Karpas-422 (cell line): ENCODE data around the gene EPHX1. TPM values are rescaled to one million over a fixed set of nuclear protein-coding genes. Genes with fewer than 3 reads are reported as not detected.

Experiments
- DNase-seq: peaks from one replicate; pipeline ENCODE4 v3.0.0-alpha.2; 2015
- H2AFZ ChIP-seq: fragments of 200-600 bp; sonication (generic); 2 replicates; pipeline ENCODE4 v1.6.1; 2014; ENCODE audit warnings: antibody characterized with exemption, low read length, mixed read lengths
- H3K27ac ChIP-seq: fragments of 200-600 bp; sonication (generic); 2 replicates; pipeline ENCODE4 v1.5.1; 2014; ENCODE audit warnings: mild to moderate bottlenecking, low read length, moderate library complexity
- H3K27me3 ChIP-seq: fragments of 200-600 bp; sonication (generic); 2 replicates; pipeline ENCODE4 v1.6.1; 2014; ENCODE audit warnings: low read length, mixed read lengths
- H3K36me3 ChIP-seq: fragments of 200-600 bp; sonication (generic); 2 replicates; pipeline ENCODE4 v1.6.1; 2014; ENCODE audit warnings: low read length, mixed read lengths; ENCODE audit not compliant: insufficient read depth
- H3K4me1 ChIP-seq: fragments of 200-600 bp; sonication (generic); 2 replicates; pipeline ENCODE4 v1.6.1; 2014; ENCODE audit warnings: mild to moderate bottlenecking, low read length, mixed read lengths
- H3K4me2 ChIP-seq: fragments of 200-600 bp; sonication (generic); 2 replicates; pipeline ENCODE4 v1.6.1; 2014; ENCODE audit warnings: low read length, low read depth, mild to moderate bottlenecking; ENCODE audit not compliant: poor library complexity, severe bottlenecking
- H3K4me3 ChIP-seq: fragments of 200-600 bp; sonication (generic); 2 replicates; pipeline ENCODE4 v1.5.1; 2014; ENCODE audit warnings: mild to moderate bottlenecking, antibody characterized with exemption, low read length, mixed read lengths
- H3K79me2 ChIP-seq: fragments of 200-600 bp; sonication (generic); 2 replicates; pipeline ENCODE4 v1.6.1; 2014; ENCODE audit warnings: mild to moderate bottlenecking, low read length, mixed read lengths
- H3K9ac ChIP-seq: fragments of 200-600 bp; sonication (generic); 2 replicates; pipeline ENCODE4 v1.6.0; 2014; ENCODE audit warnings: low read length
- H3K9me2 ChIP-seq: fragments of 200-600 bp; sonication (generic), shearing (Covaris generic); replicated peaks from 2 replicates; pipeline ENCODE4 v1.6.0; 2014; ENCODE audit warnings: mild to moderate bottlenecking, low read length, moderate library complexity; ENCODE audit not compliant: insufficient read depth
- H3K9me3 ChIP-seq: fragments of 300-700, 200-600 bp; sonication (generic); 2 replicates; pipeline ENCODE4 v1.6.1; 2014; ENCODE audit warnings: low read length, mixed read lengths
- H4K20me1 ChIP-seq: fragments of 200-600 bp; sonication (generic); 2 replicates; pipeline ENCODE4 v1.6.1; 2014; ENCODE audit warnings: mild to moderate bottlenecking, antibody characterized with exemption, low read length, low read depth; ENCODE audit not compliant: insufficient read depth
- total RNA-seq: library from RNA; depleted of rRNA; stranded (reverse); fragments of >200 nt; shearing (Covaris generic); gene quantifications from 2 replicates; pipeline ENCODE4 v1.2.3, GENCODE V29; 2014; ENCODE audit warnings: low replicate concordance

The EPHX1 gene
- total RNA-seq, 1 experiment from 2014 or later, result 0.63 TPM

DNA sequence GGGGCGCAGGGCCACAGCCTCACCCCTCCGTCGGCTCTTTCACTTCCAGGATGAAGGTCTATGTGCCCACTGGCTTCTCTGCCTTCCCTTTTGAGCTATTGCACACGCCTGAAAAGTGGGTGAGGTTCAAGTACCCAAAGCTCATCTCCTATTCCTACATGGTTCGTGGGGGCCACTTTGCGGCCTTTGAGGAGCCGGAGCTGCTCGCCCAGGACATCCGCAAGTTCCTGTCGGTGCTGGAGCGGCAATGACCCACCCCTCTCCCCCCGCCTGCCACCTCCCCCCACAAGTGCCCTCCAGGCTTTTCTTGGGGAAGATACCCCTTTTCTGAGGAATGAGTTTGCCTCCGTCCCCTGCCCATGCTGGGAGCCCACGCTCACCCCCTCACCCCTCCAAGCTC is 35.2 kb downstream of the EPHX1 start:
- H3K9ac ChIP-seq, result no peak overlapping the region
- no peaks in the 10 kb centered on the region for H4K20me1 ChIP-seq
- peaks cover 17% of the 10 kb centered on the region for H3K4me1 ChIP-seq
- no peak overlapping the region for H3K4me3 ChIP-seq
- no peak overlapping the region for H3K4me2 ChIP-seq
- H3K79me2 ChIP-seq, result no peaks in the 10 kb centered on the region
- no peaks in the 10 kb centered on the region for H3K9me2 ChIP-seq
- H2AFZ ChIP-seq, result no peak overlapping the region
- no peaks in the 10 kb centered on the region for H3K27me3 ChIP-seq
- no peaks in the 10 kb centered on the region for H3K9me3 ChIP-seq
- no peak overlapping the region for H3K27ac ChIP-seq
- no peak for DNase-seq
- H3K36me3 ChIP-seq, result no peaks in the 10 kb centered on the region

DNA sequence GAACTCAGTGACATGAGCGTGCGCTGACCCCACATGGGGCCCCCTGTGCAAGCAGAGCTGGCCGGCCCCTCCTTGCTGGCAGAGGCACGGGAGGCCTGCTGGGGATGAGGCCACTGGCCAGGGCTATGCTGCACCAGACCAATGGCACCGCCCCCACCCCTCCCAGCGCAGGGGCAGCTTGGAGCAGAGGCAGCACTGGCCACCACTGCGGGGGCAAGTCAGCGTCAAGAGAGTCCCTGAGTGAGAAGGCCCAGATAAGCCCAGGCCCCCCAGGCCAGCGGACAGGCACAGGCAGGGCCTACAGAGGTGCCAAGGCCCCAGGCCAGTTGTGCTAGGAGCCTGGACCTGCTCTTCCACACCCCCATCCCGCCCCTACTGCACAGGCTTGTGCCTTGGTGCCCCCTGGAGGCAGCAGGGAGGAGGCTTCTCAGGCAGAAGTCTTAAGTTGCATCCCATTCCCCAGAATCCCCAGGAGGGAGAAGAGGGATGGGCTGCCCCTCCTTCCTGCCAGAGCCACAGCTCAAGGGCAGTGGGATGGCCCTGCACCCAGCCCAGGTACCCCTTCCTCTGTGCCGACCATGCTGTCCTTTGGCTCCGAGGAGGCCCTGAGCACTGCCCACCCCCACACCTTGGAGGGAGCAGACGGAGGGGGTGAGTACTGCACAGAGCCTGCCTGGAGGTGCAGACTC is 35.8 kb downstream of the EPHX1 start:
- Histone ChIP-seq H3K9me2 (no peaks in the 10 kb centered on the region), H3K27ac (no peak overlapping the region), H3K4me3 (no peak overlapping the region), H4K20me1 (no peaks in the 10 kb centered on the region), H3K79me2 (no peaks in the 10 kb centered on the region), H3K36me3 (no peaks in the 10 kb centered on the region), H3K9ac (no peak overlapping the region), H3K4me1 (peaks cover 17% of the 10 kb centered on the region), H3K9me3 (no peaks in the 10 kb centered on the region), H2AFZ (no peak overlapping the region), H3K27me3 (no peaks in the 10 kb centered on the region), H3K4me2 (no peak overlapping the region)
- peak; percentile 82 for DNase-seq

DNA sequence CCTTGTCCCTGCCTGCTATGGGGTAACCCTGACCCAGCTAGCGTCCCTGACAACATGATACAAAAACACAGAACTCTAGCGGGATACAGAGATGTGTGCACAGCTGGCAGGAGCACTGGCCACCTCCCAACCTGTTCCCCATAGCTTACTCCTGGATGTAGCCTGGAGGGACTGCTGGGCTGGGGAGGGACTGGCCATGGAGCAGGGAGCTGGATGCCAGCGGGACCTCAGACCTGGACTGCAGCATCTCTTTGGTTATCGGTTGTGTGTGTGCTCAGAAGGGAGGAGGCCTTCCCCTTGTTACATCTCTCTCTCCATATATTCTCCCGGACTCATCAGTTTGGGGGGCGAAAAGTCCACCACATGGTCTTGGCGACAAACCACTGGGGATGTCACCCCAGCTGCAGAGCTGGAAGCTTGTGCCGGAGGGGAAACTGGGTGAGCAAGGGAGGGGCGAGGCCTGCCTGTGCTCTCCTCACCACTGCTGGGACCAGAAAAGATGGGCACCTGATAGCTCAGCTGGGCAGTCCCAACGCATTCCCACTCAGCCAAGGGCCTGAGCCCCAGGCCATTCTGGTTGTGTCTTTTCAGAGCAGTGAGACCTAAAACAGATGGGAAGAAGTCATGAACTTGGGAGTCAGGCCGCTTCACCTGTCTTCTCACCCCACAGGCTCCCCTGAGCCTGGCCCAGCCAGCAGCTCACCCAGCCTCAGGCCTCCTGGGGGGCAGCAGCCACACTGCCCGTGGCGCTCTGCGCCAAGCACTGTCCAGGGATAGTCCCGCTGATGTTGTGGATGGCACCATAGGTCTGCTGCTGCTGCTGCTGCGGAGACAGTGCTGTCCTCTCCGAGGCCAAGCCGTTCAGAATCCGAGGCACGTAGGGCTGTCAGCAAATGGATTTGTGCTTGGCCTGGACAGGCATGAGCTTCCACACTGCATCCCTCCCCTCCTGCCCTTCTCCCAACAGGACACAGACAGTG is 36.7 kb downstream of the EPHX1 start:
- no peak overlapping the region for H3K9ac ChIP-seq
- H4K20me1 ChIP-seq, result no peaks in the 10 kb centered on the region
- DNase-seq, result no peak
- no peak overlapping the region for H3K27ac ChIP-seq
- no peak overlapping the region for H3K4me3 ChIP-seq
- no peaks in the 10 kb centered on the region for H3K9me2 ChIP-seq
- H3K36me3 ChIP-seq, result no peaks in the 10 kb centered on the region
- no peak overlapping the region for H2AFZ ChIP-seq
- peaks cover 17% of the 10 kb centered on the region for H3K4me1 ChIP-seq
- H3K9me3 ChIP-seq, result no peaks in the 10 kb centered on the region
- H3K4me2 ChIP-seq, result no peak overlapping the region
- H3K79me2 ChIP-seq, result no peaks in the 10 kb centered on the region
- no peaks in the 10 kb centered on the region for H3K27me3 ChIP-seq

DNA sequence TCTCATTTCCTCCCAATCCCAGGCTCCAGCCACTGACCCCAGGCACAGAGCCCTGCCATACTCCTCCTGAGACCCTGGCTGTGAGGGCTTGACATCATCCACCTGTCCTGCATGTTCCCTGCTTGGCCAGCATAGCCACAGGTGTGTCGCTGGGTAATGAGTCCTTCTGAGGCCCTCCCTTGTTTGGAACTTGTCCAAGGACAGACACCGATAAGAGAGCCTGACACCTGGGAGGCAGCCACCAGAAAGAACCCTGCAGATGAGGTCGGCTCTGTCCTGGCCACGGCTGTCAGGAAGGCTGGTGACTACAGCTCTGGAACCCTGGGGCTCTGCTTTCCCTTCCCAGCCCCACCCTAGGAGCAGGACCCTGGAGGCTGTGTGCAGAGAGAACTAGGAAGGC is 37.7 kb downstream of the EPHX1 start:
- Histone ChIP-seq H3K27ac (no peak overlapping the region), H2AFZ (peak overlapping the region; percentile 7; the same call in 1 of the 2 replicates), H3K4me1 (peaks cover 17% of the 10 kb centered on the region), H3K4me2 (no peak overlapping the region), H3K36me3 (no peaks in the 10 kb centered on the region), H3K9ac (peak overlapping the region; percentile 8; the same call in 1 of the 2 replicates), H3K9me2 (no peaks in the 10 kb centered on the region), H3K27me3 (no peaks in the 10 kb centered on the region), H3K4me3 (no peak overlapping the region), H3K9me3 (no peaks in the 10 kb centered on the region), H3K79me2 (no peaks in the 10 kb centered on the region), H4K20me1 (no peaks in the 10 kb centered on the region)
- DNase-seq, result no peak

DNA sequence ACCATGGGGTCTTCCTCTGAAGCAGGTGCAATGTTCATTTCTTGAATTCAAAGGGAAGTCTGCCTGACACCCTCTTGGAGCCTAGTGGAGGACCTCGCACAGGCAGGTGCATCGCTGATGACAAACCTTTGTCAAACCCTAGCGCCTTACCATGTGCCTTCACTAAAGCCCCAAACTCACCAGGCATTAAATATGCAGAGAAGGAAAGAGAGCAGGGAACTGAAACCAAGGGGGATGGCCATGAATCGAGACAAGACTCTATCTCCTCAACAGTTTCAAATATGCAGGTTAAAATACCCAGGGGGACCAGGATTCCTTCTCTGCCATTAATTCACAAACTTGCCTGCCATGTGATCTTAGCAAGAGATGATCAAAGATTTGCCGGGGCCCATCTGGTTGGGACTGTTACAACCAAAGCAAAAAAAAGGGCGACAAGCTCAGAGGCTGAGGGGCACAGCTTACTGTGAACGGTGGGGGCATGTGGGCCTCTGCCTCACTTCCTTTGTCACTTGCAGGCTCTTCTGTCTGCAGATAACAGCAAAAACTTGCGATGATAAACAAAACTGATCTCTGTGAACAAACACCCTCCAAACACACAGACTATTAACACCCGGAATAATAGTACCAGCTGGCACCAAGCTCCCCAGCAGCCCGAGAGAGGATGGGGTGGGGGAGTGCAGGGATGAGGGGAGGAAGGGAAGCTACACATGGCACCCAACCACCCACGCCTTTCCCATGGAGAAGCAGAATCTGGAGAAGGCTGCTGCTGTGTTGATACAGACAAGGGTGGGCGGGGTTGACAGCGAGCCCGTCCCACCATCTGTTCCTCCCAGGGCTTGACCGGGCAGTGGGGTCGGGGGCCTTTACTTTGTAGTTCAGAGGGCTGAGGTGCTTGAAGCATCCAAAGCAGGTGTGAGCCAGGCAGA is 38.4 kb downstream of the EPHX1 start:
- Histone ChIP-seq H3K9me2 (no peaks in the 10 kb centered on the region), H3K4me2 (peak overlapping the region; percentile 14), H4K20me1 (no peaks in the 10 kb centered on the region), H3K36me3 (no peaks in the 10 kb centered on the region), H3K27ac (no peak overlapping the region), H3K79me2 (no peaks in the 10 kb centered on the region), H3K9me3 (no peaks in the 10 kb centered on the region), H3K4me3 (no peak overlapping the region), H3K27me3 (no peaks in the 10 kb centered on the region), H3K4me1 (peaks cover 17% of the 10 kb centered on the region), H3K9ac (peak overlapping the region; percentile 35; the same call in 1 of the 2 replicates), H2AFZ (peak overlapping the region; percentile 7; the same call in 1 of the 2 replicates)
- peak; percentile 52 for DNase-seq

DNA sequence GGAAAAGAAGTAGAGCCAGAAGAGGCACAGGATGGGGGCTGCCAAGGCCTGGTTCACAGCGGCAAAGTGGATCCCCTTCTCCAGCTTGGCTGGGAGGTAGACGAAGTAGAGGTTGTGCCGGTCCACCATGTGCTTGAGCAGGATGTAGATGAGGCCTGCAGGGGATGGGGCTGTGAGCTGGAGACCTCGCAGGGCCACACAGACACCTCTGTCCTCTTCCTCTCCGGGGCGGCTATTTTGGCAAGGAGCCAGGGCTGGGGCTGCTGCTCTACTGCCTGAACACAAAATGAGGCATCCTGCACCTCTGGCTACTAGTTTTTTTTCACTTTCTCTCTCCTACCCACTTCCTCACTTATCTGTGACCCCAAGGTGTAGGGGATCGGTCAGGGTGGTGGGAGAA is 40.0 kb downstream of the EPHX1 start:
- Histone ChIP-seq H3K4me3 (no peak overlapping the region), H3K36me3 (no peaks in the 10 kb centered on the region), H4K20me1 (no peaks in the 10 kb centered on the region), H3K9me2 (no peaks in the 10 kb centered on the region), H3K27ac (no peak overlapping the region), H3K9me3 (no peaks in the 10 kb centered on the region), H3K9ac (no peak overlapping the region), H3K4me2 (no peak overlapping the region), H3K79me2 (no peaks in the 10 kb centered on the region), H3K4me1 (peaks cover 17% of the 10 kb centered on the region), H3K27me3 (no peaks in the 10 kb centered on the region), H2AFZ (no peak overlapping the region)
- no peak for DNase-seq

DNA sequence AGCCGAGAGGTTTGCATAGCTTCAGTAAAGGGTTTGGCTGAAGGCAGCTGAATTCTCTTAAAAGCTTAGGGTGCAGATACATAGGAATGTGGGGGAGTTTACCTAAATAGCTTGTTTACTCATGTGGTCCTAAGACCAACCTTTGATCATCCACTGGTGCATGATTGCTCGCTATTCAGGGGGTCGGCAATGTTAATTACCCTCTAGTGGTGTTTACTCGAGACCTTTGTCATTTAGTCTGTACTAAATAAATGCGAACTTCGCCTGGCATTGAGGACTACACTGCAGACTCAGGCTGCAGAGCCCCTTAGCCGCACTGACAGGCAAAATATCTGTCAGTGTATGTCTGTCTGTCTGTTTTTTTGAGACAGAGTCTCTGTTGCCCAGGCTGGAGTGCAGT is 40.4 kb downstream of the EPHX1 start:
- H2AFZ ChIP-seq, result no peak overlapping the region
- H3K79me2 ChIP-seq, result no peaks in the 10 kb centered on the region
- H3K9me2 ChIP-seq, result no peaks in the 10 kb centered on the region
- H3K27ac ChIP-seq, result no peak overlapping the region
- H3K4me2 ChIP-seq, result no peak overlapping the region
- H3K9me3 ChIP-seq, result no peaks in the 10 kb centered on the region
- peaks cover 17% of the 10 kb centered on the region for H3K4me1 ChIP-seq
- H4K20me1 ChIP-seq, result no peaks in the 10 kb centered on the region
- H3K36me3 ChIP-seq, result no peaks in the 10 kb centered on the region
- no peak overlapping the region for H3K4me3 ChIP-seq
- H3K27me3 ChIP-seq, result no peaks in the 10 kb centered on the region
- no peak overlapping the region for H3K9ac ChIP-seq
- DNase-seq, result no peak
